Head of caudate nucleus (tissue), 42 donors: ENCODE data around the gene GLRA1.
"Not testable (repeated sequence)": the region's sequence is repeated elsewhere in the genome, so short reads cannot be mapped to it uniquely, and the experiment has no call there.

ENCODE experiments used
- DNase-seq, 42 donors: peaks; one replicate each; pipeline versions ENCODE4 v3.0.0 to v3.0.0-alpha.2; 2020 to 2021; ENCODE audit warnings: mixed read lengths in 7 of 42
- intact Hi-C: fragments of 100-400 bp; cut with DNase I; formaldehyde crosslinking; loops from one replicate; pipeline ENCODE4 v1.15.0; 2022

The GLRA1 gene

DNA sequence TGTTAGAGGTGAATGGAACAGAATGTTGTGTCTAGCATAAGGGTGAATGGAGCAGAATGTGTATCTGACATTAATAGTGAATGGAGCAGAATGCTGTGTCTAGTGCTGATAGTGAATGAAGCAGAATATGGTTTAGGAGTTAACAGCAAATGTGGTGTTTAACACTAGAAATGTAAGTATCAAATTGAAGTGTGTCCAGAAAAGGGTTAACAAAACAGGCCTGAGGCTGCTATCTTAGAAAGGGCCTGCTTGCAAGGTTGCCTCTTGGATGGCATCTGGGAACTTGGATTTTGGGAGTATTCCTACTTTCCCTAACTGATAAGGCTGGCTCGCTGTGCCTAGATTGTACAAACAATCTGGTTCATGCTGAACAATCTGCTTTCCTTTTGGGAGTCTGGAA, 76.8 kb downstream of the GLRA1 start:
- no peak for DNase-seq
- intact Hi-C loops: no loop called here

GRCh38 chr5:151846765-151847164, 77.9 kb downstream of the GLRA1 start:
- no peak for DNase-seq
- intact Hi-C loops: no loop called here

DNA sequence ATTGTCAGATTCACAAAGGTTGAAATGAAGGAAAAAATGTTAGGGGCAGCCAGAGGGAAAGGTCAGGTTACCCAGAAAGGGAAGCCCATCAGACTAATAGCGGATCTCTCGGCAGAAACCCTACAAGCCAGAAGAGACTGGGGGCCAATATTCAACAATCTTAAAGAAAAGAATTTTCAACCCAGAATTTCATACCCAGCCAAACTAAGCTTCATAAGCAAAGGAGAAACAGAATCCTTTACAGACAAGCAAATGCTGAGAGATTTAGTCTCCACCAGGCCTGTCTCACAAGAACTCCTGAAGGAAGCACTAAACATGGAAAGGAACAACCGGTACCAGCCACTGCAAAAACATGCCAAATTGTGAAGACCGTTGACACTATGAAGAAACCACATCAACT, 91.8 kb downstream of the GLRA1 start:
- intact Hi-C loops, DNase-seq: not testable (repeated sequence)

DNA sequence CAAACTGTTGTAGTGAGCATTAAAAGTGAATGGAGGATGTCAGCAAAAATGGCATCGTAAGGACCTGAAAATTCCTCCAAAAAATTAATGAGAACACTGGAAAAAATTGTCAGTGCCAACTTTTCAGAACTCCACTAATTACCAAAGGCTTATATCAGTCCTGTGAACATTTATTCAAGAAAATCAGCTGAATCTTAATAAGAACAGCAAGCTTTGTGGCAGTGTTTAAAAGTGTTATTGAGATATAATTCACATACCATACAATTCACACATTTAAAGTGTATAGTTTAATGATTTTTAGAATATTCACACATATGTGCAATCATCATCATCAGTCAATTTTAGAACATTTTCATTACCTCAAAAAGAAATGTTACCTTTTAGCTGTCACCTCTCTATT, 95.3 kb downstream of the GLRA1 start:
- intact Hi-C loops: loop anchor here (5.0 to 10.0 kb wide), 2 partner anchors 313 to 675 kb away; no protein-coding TSS in a partner anchor

DNA sequence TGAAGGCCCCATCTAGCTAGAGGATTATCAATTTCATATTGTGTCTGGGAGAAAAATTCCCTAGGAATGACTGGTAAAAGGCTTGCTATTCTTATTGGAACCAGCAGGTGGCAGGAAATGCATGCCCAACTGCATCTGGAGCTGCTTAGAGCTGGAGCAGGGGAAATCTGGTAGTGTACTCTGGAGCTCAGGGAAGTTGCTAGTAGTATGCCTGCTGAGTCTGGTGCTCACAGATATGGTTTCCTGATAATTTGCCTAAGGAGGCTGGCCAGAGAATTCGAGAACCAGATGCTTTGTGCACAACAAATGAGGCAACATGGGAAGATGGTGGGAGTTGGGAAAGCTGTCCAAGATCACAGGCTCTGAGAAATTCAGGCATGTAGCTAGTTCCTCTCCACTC, 99.2 kb downstream of the GLRA1 start:
- DNase-seq: peak; percentile 7 to 88 (median 70)
- intact Hi-C loops: loop anchor here (5.0 to 10.0 kb wide), 2 partner anchors 317 to 679 kb away; no protein-coding TSS in a partner anchor

More for the DNA sequence above, 95.3 kb downstream of the GLRA1 start:
- no peak for DNase-seq

- intact Hi-C loops: loop anchor here (10.0 kb wide), 1 partner anchor 683 kb away; no protein-coding TSS in a partner anchor
- DNase-seq: no peak
These were observed 102.5 kb downstream of the GLRA1 start for GRCh38 chr5:151822141-151822540.

GRCh38 chr5:151820903-151821302, 103.7 kb downstream of the GLRA1 start:
- intact Hi-C loops: loop anchor here (10.0 kb wide), 1 partner anchor 684 kb away; no protein-coding TSS in a partner anchor
- DNase-seq: peak in 22 of 42 donors; percentile 3 to 76 (median 29)

GRCh38 chr5:151820271-151820670, 104.4 kb downstream of the GLRA1 start:
- intact Hi-C loops: loop anchor here (10.0 kb wide), 1 partner anchor 685 kb away; no protein-coding TSS in a partner anchor
- no peak for DNase-seq

DNA sequence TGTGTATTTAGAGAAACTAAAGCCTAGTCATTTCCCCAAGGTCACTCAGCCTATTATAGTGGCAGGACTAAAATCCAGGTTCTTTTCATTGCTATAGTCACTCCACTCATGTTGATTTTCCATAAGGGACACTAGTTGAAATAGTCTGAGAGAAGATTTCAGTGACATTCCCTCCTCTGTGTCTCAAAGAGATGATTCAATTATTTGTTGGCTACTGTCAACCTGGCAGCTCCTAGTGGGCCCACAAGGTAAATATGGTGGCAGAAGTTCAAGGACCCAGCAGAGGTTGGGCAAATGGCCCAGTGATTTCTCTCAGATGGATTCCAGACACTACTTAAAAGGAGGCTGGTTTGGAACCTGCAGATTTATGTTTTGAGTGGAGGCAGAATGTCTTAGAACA, 104.8 kb downstream of the GLRA1 start:
- DNase-seq: no peak
- intact Hi-C loops: loop anchor here (10.0 kb wide), 1 partner anchor 685 kb away; no protein-coding TSS in a partner anchor

- no peak for DNase-seq
- intact Hi-C loops: no loop called here
These were observed 109.6 kb downstream of the GLRA1 start for GRCh38 chr5:151815051-151815450.

GRCh38 chr5:151812757-151813309, 111.8 kb downstream of the GLRA1 start:
- DNase-seq: no peak
- intact Hi-C loops: no loop called here

GRCh38 chr5:151811593-151812321, 112.9 kb downstream of the GLRA1 start:
- intact Hi-C loops: no loop called here
- peak in 6 of 42 donors; percentile 8 to 52 (median 20) for DNase-seq

DNA sequence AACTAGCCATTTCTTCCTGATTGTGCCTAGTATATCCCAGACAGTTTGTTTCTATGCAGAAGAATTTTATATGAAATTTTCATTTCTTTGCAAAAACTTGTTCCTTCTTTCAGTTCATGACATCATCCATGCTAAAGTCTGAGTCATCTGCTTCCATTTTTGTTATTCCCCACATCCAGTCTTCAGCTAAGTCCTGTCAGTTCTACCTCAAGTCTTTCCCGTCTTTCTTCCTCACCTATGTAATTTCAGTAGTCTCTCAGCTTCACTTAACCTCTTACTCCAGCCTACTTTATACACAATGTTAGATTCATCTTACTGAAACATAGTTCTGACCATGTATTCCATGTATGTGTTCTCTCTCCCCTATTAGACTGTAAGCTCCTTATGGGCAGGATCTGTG, 113.8 kb downstream of the GLRA1 start:
- intact Hi-C loops: no loop called here
- DNase-seq: no peak

GRCh38 chr5:151810449-151810848, 114.2 kb downstream of the GLRA1 start:
- intact Hi-C loops: no loop called here
- no peak for DNase-seq

DNA sequence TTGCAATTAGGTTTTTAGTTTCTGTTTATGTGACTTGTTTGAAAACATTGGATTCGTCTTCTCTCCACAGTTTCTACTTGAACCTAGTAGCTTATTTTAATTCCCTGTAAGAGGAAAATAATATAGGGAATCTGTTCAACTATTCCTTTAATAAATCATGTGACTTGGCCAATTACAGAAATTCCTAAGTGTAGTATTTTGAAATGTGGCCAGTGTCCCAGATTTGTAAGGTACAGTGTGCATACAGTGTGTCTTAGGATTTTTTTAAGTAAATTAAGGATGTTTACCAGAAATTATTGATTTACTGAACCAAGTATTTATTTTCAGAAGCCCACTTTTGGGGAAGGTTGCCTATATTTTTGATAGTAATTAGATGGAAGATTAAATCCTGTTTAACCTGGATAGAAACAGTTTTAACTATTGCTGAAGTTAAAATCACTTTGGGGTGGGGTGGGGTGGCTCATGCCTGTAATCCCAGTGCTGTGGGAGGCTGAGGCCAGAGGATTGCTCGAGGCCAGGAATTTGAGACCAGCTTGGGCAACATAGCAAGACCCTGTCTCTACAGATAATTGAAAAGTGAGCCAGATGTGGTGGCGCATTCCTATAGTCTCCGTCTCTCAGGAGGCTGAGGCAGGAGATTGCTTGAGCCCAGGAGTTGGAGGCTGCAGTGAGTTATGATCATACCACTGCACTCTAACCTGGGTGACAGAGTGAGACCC, 116.0 kb downstream of the GLRA1 start:
- intact Hi-C loops: no loop called here
- no peak for DNase-seq

- intact Hi-C loops: no loop called here
- DNase-seq: no peak
These were observed 119.0 kb downstream of the GLRA1 start for GRCh38 chr5:151805414-151806223.

DNA sequence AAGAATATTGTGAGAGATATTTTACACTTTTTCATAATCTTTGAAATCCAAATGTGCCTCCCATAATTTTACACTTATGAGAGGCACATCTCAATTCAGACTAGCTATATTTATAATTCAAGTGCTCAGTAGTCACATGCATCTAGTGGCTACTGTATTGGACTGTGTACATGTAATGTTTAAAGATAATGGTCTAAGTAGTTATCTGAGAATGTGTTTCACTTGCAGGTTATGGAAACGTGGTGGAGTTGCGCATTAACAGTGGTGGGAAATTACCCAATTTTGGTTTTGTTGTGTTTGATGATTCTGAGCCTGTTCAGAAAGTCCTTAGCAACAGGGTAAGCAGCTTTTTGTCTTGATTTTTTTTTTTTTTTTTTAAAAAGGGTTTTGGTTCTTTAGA, 124.1 kb downstream of the GLRA1 start:
- DNase-seq: no peak
- intact Hi-C loops: no loop called here

GRCh38 chr5:151799407-151799806, 125.2 kb downstream of the GLRA1 start:
- intact Hi-C loops: no loop called here
- DNase-seq: peak in 22 of 42 donors; percentile 11 to 72 (median 34)

DNA sequence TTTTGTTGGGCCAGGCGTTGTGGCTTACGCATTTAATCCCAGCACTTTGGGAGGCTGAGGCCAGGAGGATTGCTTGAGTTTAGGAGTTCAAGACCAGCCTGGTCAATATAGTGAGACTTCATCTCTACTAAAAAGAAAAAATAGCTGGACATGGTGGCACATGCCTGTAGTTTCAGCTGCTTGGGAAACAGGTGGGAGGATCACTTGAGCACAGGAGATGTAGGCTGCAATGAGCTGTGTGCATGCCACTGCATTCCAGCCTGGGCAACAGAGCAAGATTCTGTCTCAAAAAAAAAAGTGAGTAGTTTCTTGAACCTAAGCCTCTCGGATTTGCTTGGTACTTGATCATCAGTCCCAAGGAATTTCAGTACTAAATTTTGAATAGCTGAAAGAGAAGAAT, 126.0 kb downstream of the GLRA1 start:
- no peak for DNase-seq
- intact Hi-C loops: no loop called here
